Panc1 (cell line): ENCODE measurements around the gene MYBPHL. TPM values are rescaled to one million over a fixed set of nuclear protein-coding genes. Genes with fewer than 3 reads are reported as not detected.

ENCODE experiments used
- ATAC-seq: fragments of 200-7000 bp; cut with Tn5 transposase; 2 replicates; pipeline ENCODE4 v1.9.1; 2020; ENCODE audit warnings: mild to moderate bottlenecking, moderate library complexity
- BruUV-seq: library from RNA; stranded (reverse); fragments of 400-500 nt; replicated peaks from 2 replicates; lab custom pipeline; 2021; lab: Mats Ljungman, UMichigan
- CTCF ChIA-PET: fragments of 300-600 bp; sonication (Branson Sonifier 250); formaldehyde crosslinking; loops from one replicate; lab custom pipeline; 2022; ENCODE audit warnings: antibody characterized with exemption; lab: Charles Lee
- POLR2A ChIA-PET: fragments of 300-600 bp; sonication (Branson Sonifier 250); formaldehyde crosslinking; loops from one replicate; lab custom pipeline; 2022; ENCODE audit warnings: antibody characterized with exemption; lab: Charles Lee
- DNase-seq: peaks from one replicate; pipeline ENCODE4 v3.0.0-alpha.2; 2010; ENCODE audit warnings: low read depth, low spot score
- H3K27ac ChIP-seq: 2 replicates; pipeline ENCODE4 v1.5.1; 2011; ENCODE audit warnings: mild to moderate bottlenecking, low read length, inconsistent platforms
- H3K27me3 ChIP-seq: fragments of 200-500 bp; sonication (Bioruptor generic); 2 replicates; pipeline ENCODE4 v1.6.0; 2014; ENCODE audit warnings: low read length, inconsistent platforms; ENCODE audit not compliant: control insufficient read depth, insufficient read depth
- H3K36me3 ChIP-seq: fragments of 200-500 bp; sonication (Bioruptor generic); 2 replicates; pipeline ENCODE4 v1.5.1; 2014; ENCODE audit warnings: inconsistent platforms, mild to moderate bottlenecking, low read length, moderate library complexity; ENCODE audit not compliant: control insufficient read depth, insufficient read depth
- H3K4me1 ChIP-seq: 2 replicates; pipeline ENCODE4 v1.5.1; 2011; ENCODE audit warnings: inconsistent platforms, mild to moderate bottlenecking, low read length, moderate library complexity; ENCODE audit not compliant: control insufficient read depth, insufficient read depth
- H3K4me3 ChIP-seq, 2 experiments: 2 replicates each; pipeline ENCODE4 v1.5.1; 2011 to 2012; ENCODE audit warnings: low read depth in 2 of 2, low read length in 2 of 2, mild to moderate bottlenecking in 2 of 2, inconsistent platforms in 1 of 2, moderate library complexity in 1 of 2
- H3K9me3 ChIP-seq: fragments of 200-500 bp; sonication (Bioruptor generic); 2 replicates; pipeline ENCODE4 v1.5.1; 2014; ENCODE audit warnings: low read depth, mild to moderate bottlenecking, inconsistent platforms, low read length, moderate library complexity; ENCODE audit not compliant: control insufficient read depth, insufficient read depth
- POLR2AphosphoS5 ChIP-seq: IDR thresholded peaks from 2 replicates; pipeline ENCODE4 v1.6.1; 2012; ENCODE audit warnings: mild to moderate bottlenecking, low read depth, low read length, moderate library complexity
- REST ChIP-seq, 2 experiments: IDR thresholded peaks; 2 replicates each; pipeline ENCODE4 v1.6.1; 2011 to 2012; ENCODE audit warnings: low read depth in 2 of 2, control low read depth in 1 of 2, low read length in 1 of 2, mild to moderate bottlenecking in 1 of 2, moderate library complexity in 1 of 2; ENCODE audit not compliant: insufficient read depth in 1 of 2
- TCF7L2 ChIP-seq: IDR thresholded peaks from 2 replicates; pipeline ENCODE4 v1.6.1; 2011; ENCODE audit warnings: mild to moderate bottlenecking, low read depth, low read length, inconsistent platforms
- in situ Hi-C: cut with HindIII; loops from 2 replicates; pipeline ENCODE4 v1.10.0; 2016; ENCODE audit warnings: low sequenced_read_pairs, low pct_unique_long_range_greater_than_20kb
- intact Hi-C: fragments of 100-400 bp; cut with micrococcal nuclease; formaldehyde crosslinking; loops from one replicate; pipeline ENCODE4 v1.10.0; 2022; ENCODE audit not compliant: unreplicated experiment
- total RNA-seq: library from RNA; stranded (reverse); gene quantifications from one replicate; pipeline ENCODE4 v1.2.1, GENCODE V29; 2021; ENCODE audit not compliant: unreplicated experiment

MYBPHL gene
- total RNA-seq, 1 experiment from 2014 or later = not detected

- Histone ChIP-seq H3K4me1 (peaks cover 22% of the 10 kb centered on the region), H3K27ac (peak overlapping the region; percentile 71), H3K9me3 (no peaks in the 10 kb centered on the region), H3K36me3 (no peaks in the 10 kb centered on the region; the same call in 1 of the 2 replicates), H3K4me3 (no peak overlapping the region), H3K27me3 (no peaks in the 10 kb centered on the region)
- DNase-seq (no peak), ATAC-seq (no peak)
- no peak for TF ChIP-seq POLR2AphosphoS5
- no peak for TF ChIP-seq TCF7L2
- no peak for TF ChIP-seq REST (IDR thresholded peaks at IDR 0.05; ENCODE audit: insufficient read depth in 1 of 2, low read depth in 2 of 2, low read length in 1 of 2)
- ChIA-PET CTCF (interaction anchor here (0.5 kb wide), 1 partner anchor 34 kb away, joined by 5 read pairs; no protein-coding TSS in a partner anchor), POLR2A (interaction anchor here (0.6 kb wide), 2 partner anchors 8 to 117 kb away, joined by 3 to 7 read pairs; no protein-coding TSS in a partner anchor)
- intact Hi-C loops (no loop called here), in situ Hi-C loops (no loop called here)
- no TSS peak for BruUV-seq
Measured at GRCh38 chr1:109275706-109276345, 31.0 kb downstream of the MYBPHL start.

GRCh38 chr1:109274533-109275476, 32.0 kb downstream of the MYBPHL start:
- BruUV-seq = no TSS peak
- Histone ChIP-seq H3K27me3 (no peaks in the 10 kb centered on the region), H3K9me3 (no peaks in the 10 kb centered on the region), H3K4me1 (peaks cover 22% of the 10 kb centered on the region), H3K4me3 (peak overlapping the region in 1 of 2 experiments; percentile 30; a peak in 2 of 4 replicates), H3K36me3 (no peaks in the 10 kb centered on the region; the same call in 1 of the 2 replicates), H3K27ac (peak overlapping the region; percentile 71)
- peak; percentile 87 for TF ChIP-seq TCF7L2
- TF ChIP-seq REST (IDR thresholded peaks at IDR 0.05; ENCODE audit: insufficient read depth in 1 of 2, low read depth in 2 of 2, low read length in 1 of 2) = no peak
- DNase-seq (no peak), ATAC-seq (peak; percentile 76)
- intact Hi-C loops (no loop called here), in situ Hi-C loops (no loop called here)
- ChIA-PET CTCF (no interaction called here), POLR2A (no interaction called here)
